Measurements from ENCODE around the gene IL1RL1.
"Not testable (repeated sequence)": the region's sequence is repeated elsewhere in the genome, so short reads cannot be mapped to it uniquely, and the experiment has no call there.

IL1RL1 gene

GRCh38 chr2:102294802-102295489, 16.4 kb upstream of the IL1RL1 start:
- DNase-seq = no peak

GRCh38 chr2:102295566-102295965, 15.8 kb upstream of the IL1RL1 start:
- no peak for DNase-seq

- DNase-seq = no peak
Observed at GRCh38 chr2:102296449-102296848, 14.9 kb upstream of the IL1RL1 start.

- DNase-seq = no peak
Observed at GRCh38 chr2:102297891-102298290, 13.5 kb upstream of the IL1RL1 start.

- peak; percentile 52 for DNase-seq
Observed at GRCh38 chr2:102301867-102302362, 9.4 kb upstream of the IL1RL1 start.

GRCh38 chr2:102302458-102302857, 8.9 kb upstream of the IL1RL1 start:
- no peak for DNase-seq

- no peak for DNase-seq
Observed at GRCh38 chr2:102303589-102303988, 7.8 kb upstream of the IL1RL1 start.

GRCh38 chr2:102304268-102304667, 7.1 kb upstream of the IL1RL1 start:
- DNase-seq = no peak

- peak; percentile 8 for DNase-seq
Observed at GRCh38 chr2:102304711-102305611, 6.4 kb upstream of the IL1RL1 start.

- DNase-seq = no peak
Observed at GRCh38 chr2:102306125-102306524, 5.2 kb upstream of the IL1RL1 start.

GRCh38 chr2:102313025-102313424, 1.7 kb downstream of the IL1RL1 start:
- DNase-seq = no peak

GRCh38 chr2:102313471-102313870, 2.1 kb downstream of the IL1RL1 start:
- no peak for DNase-seq

- no peak for DNase-seq
Observed at GRCh38 chr2:102313950-102314349, 2.6 kb downstream of the IL1RL1 start.

- no peak for DNase-seq
Observed at GRCh38 chr2:102315921-102316320, 4.6 kb downstream of the IL1RL1 start.

- no peak for DNase-seq
Observed at GRCh38 chr2:102317715-102318114, 6.4 kb downstream of the IL1RL1 start.

- DNase-seq = no peak
Observed at GRCh38 chr2:102318437-102318836, 7.1 kb downstream of the IL1RL1 start.

GRCh38 chr2:102321941-102322719, 10.8 kb downstream of the IL1RL1 start:
- no peak for DNase-seq

GRCh38 chr2:102324914-102325313, 13.6 kb downstream of the IL1RL1 start:
- DNase-seq = not testable (repeated sequence)

GRCh38 chr2:102331311-102331980, 20.1 kb downstream of the IL1RL1 start:
- no peak for DNase-seq

GRCh38 chr2:102334486-102334885, 23.1 kb downstream of the IL1RL1 start:
- DNase-seq = no peak

GRCh38 chr2:102335871-102336366, 24.6 kb downstream of the IL1RL1 start:
- DNase-seq = no peak

- no peak for DNase-seq
Observed at GRCh38 chr2:102336502-102336945, 25.2 kb downstream of the IL1RL1 start.

Data from CD4-positive, alpha-beta T cell treated with Interleukin-17A for 4 hours (primary cell).